T-helper 2 cell treated with Interferon-gamma antibody and Interleukin-4, amounts not matched to agents 100 ng/mL and 5 ng/mL, for 36 hours (primary cell): ENCODE measurements around the gene BAHD1. TPM values are rescaled to one million over a fixed set of nuclear protein-coding genes. Genes with fewer than 3 reads are reported as not detected.
"Not testable (repeated sequence)": the region's sequence is repeated elsewhere in the genome, so short reads cannot be mapped to it uniquely, and the experiment has no call there.

Experiments
- intact Hi-C: fragments of 100-400 bp; cut with micrococcal nuclease; formaldehyde crosslinking; loops from one replicate; pipeline ENCODE4 v1.15.1; 2023
- total RNA-seq: library from RNA; stranded (reverse); gene quantifications from 2 replicates; pipeline ENCODE4 v1.2.3, GENCODE V29; 2022

The BAHD1 gene
- total RNA-seq, 1 donor from 2014 or later, result 31.2 TPM

- intact Hi-C loops, result loop anchor here (5.0 kb wide), 2 partner anchors 64 to 124 kb away; partner anchors contain the start of genes CCDC32 and RPUSD2
Observed at GRCh38 chr15:40443255-40443654, 2.5 kb downstream of the BAHD1 start.

- intact Hi-C loops, result loop anchor here (5.0 kb wide), 2 partner anchors 63 to 123 kb away; partner anchors contain the start of genes CCDC32 and RPUSD2
Observed at GRCh38 chr15:40443846-40444245, 3.1 kb downstream of the BAHD1 start.

- intact Hi-C loops, result loop anchor here (5.0 kb wide), 2 partner anchors 63 to 123 kb away; partner anchors contain the start of genes CCDC32 and RPUSD2
Observed at GRCh38 chr15:40444736-40445135, 4.0 kb downstream of the BAHD1 start.

GRCh38 chr15:40445421-40445922 lies 4.7 kb downstream of the BAHD1 start:
- intact Hi-C loops, result no loop called here

- intact Hi-C loops, result no loop called here
Observed at GRCh38 chr15:40446144-40446543, 5.4 kb downstream of the BAHD1 start.

GRCh38 chr15:40448354-40448753 lies 7.6 kb downstream of the BAHD1 start:
- intact Hi-C loops, result no loop called here

GRCh38 chr15:40449275-40449674 lies 8.5 kb downstream of the BAHD1 start:
- intact Hi-C loops, result no loop called here

GRCh38 chr15:40450047-40450446 lies 9.3 kb downstream of the BAHD1 start:
- intact Hi-C loops, result no loop called here

GRCh38 chr15:40451527-40452158 lies 10.9 kb downstream of the BAHD1 start:
- intact Hi-C loops, result no loop called here

GRCh38 chr15:40452296-40453090 lies 11.7 kb downstream of the BAHD1 start:
- intact Hi-C loops, result no loop called here

- intact Hi-C loops, result not testable (repeated sequence)
Observed at GRCh38 chr15:40453941-40454340, 13.2 kb downstream of the BAHD1 start.

- intact Hi-C loops, result no loop called here
Observed at GRCh38 chr15:40454904-40455391, 14.2 kb downstream of the BAHD1 start.

- intact Hi-C loops, result no loop called here
Observed at GRCh38 chr15:40456299-40456712, 15.6 kb downstream of the BAHD1 start.

- intact Hi-C loops, result no loop called here
Observed at GRCh38 chr15:40456738-40457137, 16.0 kb downstream of the BAHD1 start.

GRCh38 chr15:40458495-40459371 lies 18.0 kb downstream of the BAHD1 start:
- intact Hi-C loops, result no loop called here

GRCh38 chr15:40459391-40460015 lies 18.8 kb downstream of the BAHD1 start:
- intact Hi-C loops, result no loop called here

GRCh38 chr15:40460404-40460803 lies 19.7 kb downstream of the BAHD1 start:
- intact Hi-C loops, result no loop called here

- intact Hi-C loops, result no loop called here
Observed at GRCh38 chr15:40461958-40462357, 21.2 kb downstream of the BAHD1 start.

- intact Hi-C loops, result no loop called here
Observed at GRCh38 chr15:40463279-40463678, 22.5 kb downstream of the BAHD1 start.

- intact Hi-C loops, result no loop called here
Observed at GRCh38 chr15:40463886-40464545, 23.3 kb downstream of the BAHD1 start.
